ENCODE results near the gene PEAK1.

PEAK1 gene

GRCh38 chr15:77411619-77411976 lies 8.3 kb downstream of the PEAK1 start:
- H3K27ac ChIP-seq (ENCODE audit: extremely low read depth, low read depth, low read length) = no peak overlapping the region
- H3K9me3 ChIP-seq (ENCODE audit: control insufficient read depth, insufficient read depth, low read depth, low read length) = no peaks in the 10 kb centered on the region
- TF ChIP-seq ZNF155 (tag by site-specific recombination; IDR thresholded peaks at IDR 0.05) (no peak), SETDB1 (IDR thresholded peaks at IDR 0.05; ENCODE audit: insufficient read length, low read length) (no peak), ZNF16 (tag by site-specific recombination; IDR thresholded peaks at IDR 0.05; ENCODE audit: low read depth) (no peak), KLF8 (tag by site-specific recombination; IDR thresholded peaks at IDR 0.05) (no peak), ZNF777 (tag by site-specific recombination; IDR thresholded peaks at IDR 0.05; ENCODE audit: borderline replicate concordance) (no peak), GFI1B (tag by site-specific recombination; IDR thresholded peaks at IDR 0.05) (no peak), ZNF423 (tag by site-specific recombination; IDR thresholded peaks at IDR 0.05) (no peak), ZNF140 (tag by site-specific recombination; IDR thresholded peaks at IDR 0.05) (no peak), ZNF19 (tag by site-specific recombination; IDR thresholded peaks at IDR 0.05; ENCODE audit: low read depth) (no peak), FEZF1 (tag by site-specific recombination; IDR thresholded peaks at IDR 0.05) (no peak), ZNF23 (tag by site-specific recombination; IDR thresholded peaks at IDR 0.05; ENCODE audit: borderline replicate concordance) (no peak), MYNN (tag by site-specific recombination; IDR thresholded peaks at IDR 0.05; ENCODE audit: borderline replicate concordance) (no peak)
- TF ChIP-seq, protein P1, sequence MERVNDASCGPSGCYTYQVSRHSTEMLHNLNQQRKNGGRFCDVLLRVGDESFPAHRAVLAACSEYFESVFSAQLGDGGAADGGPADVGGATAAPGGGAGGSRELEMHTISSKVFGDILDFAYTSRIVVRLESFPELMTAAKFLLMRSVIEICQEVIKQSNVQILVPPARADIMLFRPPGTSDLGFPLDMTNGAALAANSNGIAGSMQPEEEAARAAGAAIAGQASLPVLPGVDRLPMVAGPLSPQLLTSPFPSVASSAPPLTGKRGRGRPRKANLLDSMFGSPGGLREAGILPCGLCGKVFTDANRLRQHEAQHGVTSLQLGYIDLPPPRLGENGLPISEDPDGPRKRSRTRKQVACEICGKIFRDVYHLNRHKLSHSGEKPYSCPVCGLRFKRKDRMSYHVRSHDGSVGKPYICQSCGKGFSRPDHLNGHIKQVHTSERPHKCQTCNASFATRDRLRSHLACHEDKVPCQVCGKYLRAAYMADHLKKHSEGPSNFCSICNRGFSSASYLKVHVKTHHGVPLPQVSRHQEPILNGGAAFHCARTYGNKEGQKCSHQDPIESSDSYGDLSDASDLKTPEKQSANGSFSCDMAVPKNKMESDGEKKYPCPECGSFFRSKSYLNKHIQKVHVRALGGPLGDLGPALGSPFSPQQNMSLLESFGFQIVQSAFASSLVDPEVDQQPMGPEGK (tag by site-specific recombination; IDR thresholded peaks at IDR 0.05) = no peak
- TF ChIP-seq, protein P2, sequence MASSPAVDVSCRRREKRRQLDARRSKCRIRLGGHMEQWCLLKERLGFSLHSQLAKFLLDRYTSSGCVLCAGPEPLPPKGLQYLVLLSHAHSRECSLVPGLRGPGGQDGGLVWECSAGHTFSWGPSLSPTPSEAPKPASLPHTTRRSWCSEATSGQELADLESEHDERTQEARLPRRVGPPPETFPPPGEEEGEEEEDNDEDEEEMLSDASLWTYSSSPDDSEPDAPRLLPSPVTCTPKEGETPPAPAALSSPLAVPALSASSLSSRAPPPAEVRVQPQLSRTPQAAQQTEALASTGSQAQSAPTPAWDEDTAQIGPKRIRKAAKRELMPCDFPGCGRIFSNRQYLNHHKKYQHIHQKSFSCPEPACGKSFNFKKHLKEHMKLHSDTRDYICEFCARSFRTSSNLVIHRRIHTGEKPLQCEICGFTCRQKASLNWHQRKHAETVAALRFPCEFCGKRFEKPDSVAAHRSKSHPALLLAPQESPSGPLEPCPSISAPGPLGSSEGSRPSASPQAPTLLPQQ (tag by site-specific recombination; IDR thresholded peaks at IDR 0.05) = no peak
- POLR2A ChIA-PET = interaction anchor here (1.0 kb wide), 1 partner anchor 10 kb away, joined by 3 read pairs; no protein-coding TSS in a partner anchor
- CTCF ChIA-PET = interaction anchor here (0.7 to 2.3 kb wide), 2 partner anchors 93 to 132 kb away, joined by 3 to 7 read pairs; no protein-coding TSS in a partner anchor
- H3K4me3 ChIP-seq (ENCODE audit: low read depth, low read length) = no peak overlapping the region
- no peaks in the 10 kb centered on the region; a peak in 1 of 3 replicates for H3K36me3 ChIP-seq (ENCODE audit: control insufficient read depth in 2 of 2, insufficient read depth in 1 of 2, low read length in 2 of 2)
- peaks cover 26% of the 10 kb centered on the region for H3K4me1 ChIP-seq (ENCODE audit: control insufficient read depth, insufficient read depth, low read length)

GRCh38 chr15:77410701-77411618 lies 8.9 kb downstream of the PEAK1 start:
- no peak overlapping the region for H3K4me3 ChIP-seq (ENCODE audit: low read depth, low read length)
- POLR2A ChIA-PET = interaction anchor here (1.0 kb wide), 1 partner anchor 11 kb away, joined by 3 read pairs; no protein-coding TSS in a partner anchor
- H3K4me1 ChIP-seq (ENCODE audit: control insufficient read depth, insufficient read depth, low read length) = peaks cover 21% of the 10 kb centered on the region
- H3K36me3 ChIP-seq (ENCODE audit: control insufficient read depth in 2 of 2, insufficient read depth in 1 of 2, low read length in 2 of 2) = no peaks in the 10 kb centered on the region; a peak in 1 of 3 replicates
- CTCF ChIA-PET = interaction anchor here (0.7 to 2.3 kb wide), 3 partner anchors 8 to 133 kb away, joined by 3 to 7 read pairs (median 7); no protein-coding TSS in a partner anchor
- no peak overlapping the region for H3K27ac ChIP-seq (ENCODE audit: extremely low read depth, low read depth, low read length)
- no peaks in the 10 kb centered on the region for H3K9me3 ChIP-seq (ENCODE audit: control insufficient read depth, insufficient read depth, low read depth, low read length)
- TF ChIP-seq ZBTB7A (tag by site-specific recombination; IDR thresholded peaks at IDR 0.05; ENCODE audit: low read depth) = no peak
- TF ChIP-seq ZNF530 (tag by site-specific recombination; IDR thresholded peaks at IDR 0.05; ENCODE audit: low read depth) = no peak
- TF ChIP-seq, protein P3, sequence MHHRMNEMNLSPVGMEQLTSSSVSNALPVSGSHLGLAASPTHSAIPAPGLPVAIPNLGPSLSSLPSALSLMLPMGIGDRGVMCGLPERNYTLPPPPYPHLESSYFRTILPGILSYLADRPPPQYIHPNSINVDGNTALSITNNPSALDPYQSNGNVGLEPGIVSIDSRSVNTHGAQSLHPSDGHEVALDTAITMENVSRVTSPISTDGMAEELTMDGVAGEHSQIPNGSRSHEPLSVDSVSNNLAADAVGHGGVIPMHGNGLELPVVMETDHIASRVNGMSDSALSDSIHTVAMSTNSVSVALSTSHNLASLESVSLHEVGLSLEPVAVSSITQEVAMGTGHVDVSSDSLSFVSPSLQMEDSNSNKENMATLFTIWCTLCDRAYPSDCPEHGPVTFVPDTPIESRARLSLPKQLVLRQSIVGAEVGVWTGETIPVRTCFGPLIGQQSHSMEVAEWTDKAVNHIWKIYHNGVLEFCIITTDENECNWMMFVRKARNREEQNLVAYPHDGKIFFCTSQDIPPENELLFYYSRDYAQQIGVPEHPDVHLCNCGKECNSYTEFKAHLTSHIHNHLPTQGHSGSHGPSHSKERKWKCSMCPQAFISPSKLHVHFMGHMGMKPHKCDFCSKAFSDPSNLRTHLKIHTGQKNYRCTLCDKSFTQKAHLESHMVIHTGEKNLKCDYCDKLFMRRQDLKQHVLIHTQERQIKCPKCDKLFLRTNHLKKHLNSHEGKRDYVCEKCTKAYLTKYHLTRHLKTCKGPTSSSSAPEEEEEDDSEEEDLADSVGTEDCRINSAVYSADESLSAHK (tag by site-specific recombination; IDR thresholded peaks at IDR 0.05) = no peak
- TF ChIP-seq ZNF629 (tag by site-specific recombination; IDR thresholded peaks at IDR 0.05) = no peak
- no peak for TF ChIP-seq KLF10 (tag by site-specific recombination; IDR thresholded peaks at IDR 0.05)
- TF ChIP-seq ZNF521 (tag by site-specific recombination; IDR thresholded peaks at IDR 0.05) = no peak
- no peak for TF ChIP-seq ZBTB8A (tag by site-specific recombination; IDR thresholded peaks at IDR 0.05)
- TF ChIP-seq ZNF433 (tag by site-specific recombination; IDR thresholded peaks at IDR 0.05; ENCODE audit: low read depth) = no peak
- TF ChIP-seq ZNF416 (tag by site-specific recombination; IDR thresholded peaks at IDR 0.05) = no peak
- TF ChIP-seq, protein P4, sequence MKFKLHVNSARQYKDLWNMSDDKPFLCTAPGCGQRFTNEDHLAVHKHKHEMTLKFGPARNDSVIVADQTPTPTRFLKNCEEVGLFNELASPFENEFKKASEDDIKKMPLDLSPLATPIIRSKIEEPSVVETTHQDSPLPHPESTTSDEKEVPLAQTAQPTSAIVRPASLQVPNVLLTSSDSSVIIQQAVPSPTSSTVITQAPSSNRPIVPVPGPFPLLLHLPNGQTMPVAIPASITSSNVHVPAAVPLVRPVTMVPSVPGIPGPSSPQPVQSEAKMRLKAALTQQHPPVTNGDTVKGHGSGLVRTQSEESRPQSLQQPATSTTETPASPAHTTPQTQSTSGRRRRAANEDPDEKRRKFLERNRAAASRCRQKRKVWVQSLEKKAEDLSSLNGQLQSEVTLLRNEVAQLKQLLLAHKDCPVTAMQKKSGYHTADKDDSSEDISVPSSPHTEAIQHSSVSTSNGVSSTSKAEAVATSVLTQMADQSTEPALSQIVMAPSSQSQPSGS (tag by site-specific recombination; IDR thresholded peaks at IDR 0.05; ENCODE audit: low read depth) = no peak
- no peak for TF ChIP-seq ZNF747 (tag by site-specific recombination; IDR thresholded peaks at IDR 0.05)
- TF ChIP-seq ZXDB (tag by site-specific recombination; IDR thresholded peaks at IDR 0.05) = no peak
- TF ChIP-seq KLF9 (tag by site-specific recombination; IDR thresholded peaks at IDR 0.05; ENCODE audit: low read depth) = no peak
- TF ChIP-seq BCL11B (tag by site-specific recombination; IDR thresholded peaks at IDR 0.05; ENCODE audit: low read depth) = no peak

Measured in HEK293 (cell line).